H9 (cell line): Measurements from ENCODE around the gene SPTY2D1. TPM values are rescaled to one million over a fixed set of nuclear protein-coding genes. Genes with fewer than 3 reads are reported as not detected.
A peak's percentile ranks its signal among the peaks of the same experiment; 100 is the strongest.

Experiments used
- DNase-seq: peaks from one replicate; pipeline ENCODE4 v3.0.0-alpha.2; 2017
- H2AFZ ChIP-seq: one replicate; pipeline ENCODE4 v1.6.1; 2013; ENCODE audit warnings: mild to moderate bottlenecking, low read length, control low read depth, moderate library complexity
- H2AK5ac ChIP-seq: 2 replicates; pipeline ENCODE4 v1.6.1; 2013; ENCODE audit warnings: low read length, control low read depth, mixed read lengths; ENCODE audit not compliant: insufficient read length
- H2BK120ac ChIP-seq: one replicate; pipeline ENCODE4 v1.6.1; 2013; ENCODE audit warnings: low read depth, mild to moderate bottlenecking, low read length, control low read depth, inconsistent platforms; ENCODE audit not compliant: poor library complexity, severe bottlenecking
- H2BK12ac ChIP-seq: 2 replicates; pipeline ENCODE4 v1.6.1; 2013; ENCODE audit warnings: low read length, control low read depth, mixed read lengths, low read depth; ENCODE audit not compliant: insufficient read length
- H2BK15ac ChIP-seq: 2 replicates; pipeline ENCODE4 v1.6.1; 2013; ENCODE audit warnings: low read depth, low read length, control low read depth
- H2BK20ac ChIP-seq: one replicate; pipeline ENCODE4 v1.6.1; 2013; ENCODE audit warnings: low read depth, mild to moderate bottlenecking, low read length, control low read depth, inconsistent platforms; ENCODE audit not compliant: poor library complexity, severe bottlenecking
- H2BK5ac ChIP-seq: 2 replicates; pipeline ENCODE4 v1.6.1; 2013; ENCODE audit warnings: low read length, control low read depth, mixed read lengths; ENCODE audit not compliant: insufficient read length
- H3K14ac ChIP-seq: 2 replicates; pipeline ENCODE4 v1.6.1; 2013; ENCODE audit warnings: low read length, control low read depth; ENCODE audit not compliant: insufficient read depth
- H3K18ac ChIP-seq: 2 replicates; pipeline ENCODE4 v1.6.1; 2013; ENCODE audit warnings: low read depth, mild to moderate bottlenecking, mixed read lengths, low read length, control low read depth; ENCODE audit not compliant: insufficient read length
- H3K23ac ChIP-seq: 2 replicates; pipeline ENCODE4 v1.6.1; 2013; ENCODE audit warnings: low read length, control low read depth, mixed read lengths, low read depth; ENCODE audit not compliant: insufficient read length
- H3K23me2 ChIP-seq: 2 replicates; pipeline ENCODE4 v1.6.1; 2013; ENCODE audit warnings: low read depth, mild to moderate bottlenecking, mixed read lengths, low read length, control low read depth; ENCODE audit not compliant: insufficient read length, poor library complexity, severe bottlenecking
- H3K27ac ChIP-seq: 2 replicates; pipeline ENCODE4 v1.5.1; 2013; ENCODE audit warnings: low read length, control low read depth, mixed read lengths, low read depth; ENCODE audit not compliant: insufficient read length
- H3K27me3 ChIP-seq: 2 replicates; pipeline ENCODE4 v1.6.1; 2013; ENCODE audit warnings: low read length, control low read depth, inconsistent platforms; ENCODE audit not compliant: insufficient read depth
- H3K4ac ChIP-seq: 2 replicates; pipeline ENCODE4 v1.6.1; 2013; ENCODE audit warnings: low read depth, mild to moderate bottlenecking, control low read depth, inconsistent platforms, low read length, moderate library complexity
- H3K4me1 ChIP-seq: 2 replicates; pipeline ENCODE4 v1.6.1; 2013; ENCODE audit warnings: low read length, control low read depth, inconsistent platforms; ENCODE audit not compliant: insufficient read depth
- H3K4me2 ChIP-seq: 2 replicates; pipeline ENCODE4 v1.6.1; 2013; ENCODE audit warnings: low read length, control low read depth, mixed read lengths; ENCODE audit not compliant: insufficient read length, insufficient read depth
- H3K56ac ChIP-seq: 2 replicates; pipeline ENCODE4 v1.6.1; 2013; ENCODE audit warnings: low read depth, mild to moderate bottlenecking, mixed read lengths, low read length, control low read depth; ENCODE audit not compliant: insufficient read length
- H3K79me1 ChIP-seq: 2 replicates; pipeline ENCODE4 v1.6.1; 2013; ENCODE audit warnings: low read depth, mild to moderate bottlenecking, moderate library complexity, low read length, control low read depth, inconsistent platforms; ENCODE audit not compliant: insufficient read depth, poor library complexity, severe bottlenecking
- H3K79me2 ChIP-seq: 2 replicates; pipeline ENCODE4 v1.6.1; 2013; ENCODE audit warnings: low read length, control low read depth, inconsistent platforms; ENCODE audit not compliant: insufficient read depth
- H3K9ac ChIP-seq: 2 replicates; pipeline ENCODE4 v1.6.1; 2013; ENCODE audit warnings: low read length, control low read depth, mixed read lengths; ENCODE audit not compliant: insufficient read length; ENCODE audit errors: extremely low read depth
- H3K9me3 ChIP-seq: one replicate; pipeline ENCODE4 v1.6.1; 2013; ENCODE audit warnings: low read depth, low read length, inconsistent platforms; ENCODE audit not compliant: control insufficient read depth
- H3T11ph ChIP-seq: one replicate; pipeline ENCODE4 v1.6.1; 2013; ENCODE audit warnings: mild to moderate bottlenecking, low read length, control low read depth, inconsistent platforms
- H4K20me1 ChIP-seq: one replicate; pipeline ENCODE4 v1.6.1; 2013; ENCODE audit not compliant: control insufficient read depth, insufficient read length, insufficient read depth
- H4K5ac ChIP-seq: 2 replicates; pipeline ENCODE4 v1.6.1; 2013; ENCODE audit warnings: low read depth, mild to moderate bottlenecking, mixed read lengths, low read length, control low read depth; ENCODE audit not compliant: insufficient read length
- H4K8ac ChIP-seq: replicated peaks from 2 replicates; pipeline ENCODE4 v1.6.1; 2013; ENCODE audit warnings: low read length, control low read depth, mixed read lengths, low read depth; ENCODE audit not compliant: insufficient read length
- H4K91ac ChIP-seq: 2 replicates; pipeline ENCODE4 v1.6.1; 2013; ENCODE audit warnings: low read depth, mild to moderate bottlenecking, moderate library complexity, mixed read lengths, low read length, control low read depth; ENCODE audit not compliant: insufficient read length
- H3K27ac Mint-ChIP-seq, 3 experiments: 2 replicates in 2 of 3; 3 replicates in 1 of 3; pipeline ENCODE4 v1.8.0; 2020 to 2021; ENCODE audit warnings: mixed read lengths in 3 of 3, mild to moderate bottlenecking in 1 of 3, moderate library complexity in 1 of 3
- H3K27me3 Mint-ChIP-seq: 2 replicates; pipeline ENCODE4 v1.8.0; 2021; ENCODE audit warnings: low read depth, mild to moderate bottlenecking, moderate library complexity, mixed read lengths
- H3K36me3 Mint-ChIP-seq, 3 experiments: 2 replicates in 2 of 3; 3 replicates in 1 of 3; pipeline ENCODE4 v1.8.0; 2020 to 2021; ENCODE audit warnings: low read depth in 3 of 3, mixed read lengths in 3 of 3; ENCODE audit not compliant: insufficient read depth in 1 of 3
- H3K4me1 Mint-ChIP-seq, 2 experiments: 2 replicates each; pipeline ENCODE4 v1.8.0; 2020; ENCODE audit warnings: mixed read lengths in 2 of 2
- H3K4me3 Mint-ChIP-seq, 2 experiments: 2 replicates in 1 of 2; 3 replicates in 1 of 2; pipeline ENCODE4 v1.8.0; 2020 to 2021; ENCODE audit warnings: mild to moderate bottlenecking in 2 of 2, mixed read lengths in 2 of 2, moderate library complexity in 1 of 2
- H3K9me3 Mint-ChIP-seq, 2 experiments: 2 replicates in 1 of 2; 3 replicates in 1 of 2; pipeline ENCODE4 v1.8.0; 2020; ENCODE audit warnings: mild to moderate bottlenecking in 2 of 2, mixed read lengths in 2 of 2, moderate library complexity in 1 of 2
- WGBS: extraction: QIAGEN DNeasy Blood & Tissue Kit; methylation state at CpG from one replicate; pipeline ENCODE4 v1.1.7; 2013; ENCODE audit warnings: missing lambda C conversion rate, low lambda C conversion rate, mixed read lengths; ENCODE audit not compliant: insufficient read length; ENCODE audit errors: extremely low coverage; 5-methylcytosine and 5-hydroxymethylcytosine counted together
- total RNA-seq: library from RNA; stranded (reverse); gene quantifications from 2 replicates; pipeline ENCODE4 v1.2.1, GENCODE V29; 2021
- TF ChIP-seq, protein P1 (sequence below): fragments of 200-600 bp; sonication (generic); conservative IDR thresholded peaks from 3 replicates; pipeline ENCODE4 v1.8.0; 2021; ENCODE audit warnings: antibody characterized with exemption, mild to moderate bottlenecking

The SPTY2D1 gene
- total RNA-seq, 1 experiment from 2014 or later, result 15.9 TPM

DNA sequence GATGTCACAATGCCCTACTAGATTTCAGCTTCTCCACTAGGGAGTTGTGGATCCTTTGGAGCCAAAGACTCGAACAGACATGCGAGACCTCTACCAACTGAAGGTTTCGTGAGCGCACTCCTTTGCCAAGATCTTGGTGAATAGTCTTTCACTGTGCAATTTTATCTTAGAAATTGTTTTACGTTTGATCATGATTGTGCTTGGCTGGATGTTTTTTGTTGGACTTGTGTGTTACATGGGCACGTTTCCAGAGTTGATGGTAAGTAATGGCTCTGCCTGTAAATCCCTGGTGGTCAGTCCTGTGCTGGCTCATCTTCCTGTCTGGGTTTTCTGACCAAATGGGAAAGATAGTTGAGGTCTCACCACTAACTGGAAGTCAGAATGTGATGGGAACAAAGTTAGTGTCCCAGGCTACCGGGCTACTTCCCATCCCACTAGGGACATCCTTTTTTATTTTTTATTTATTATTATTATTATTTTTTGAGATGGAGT lies 34.4 kb downstream of the SPTY2D1 start, which contains the start of gene MISFA:
TSS of gene MISFA (plus strand) at position 51 of the 492 bp plus-strand sequence. CDS start at position 191, 140 bp downstream.
- H3K9me3 ChIP-seq, result no peaks in the 10 kb centered on the region
- H3K4me1 ChIP-seq, result no peaks in the 10 kb centered on the region
- H2BK12ac ChIP-seq, result no peak within 1 kb of the TSS
- Mint-ChIP-seq H3K4me1 (peaks cover 0 to 5% of the 10 kb centered on the region in 2 experiments; a peak in 2 of 4 replicates), H3K36me3 (peaks cover 9 to 24% (median 23%) of the 10 kb centered on the region in 3 experiments; a peak in 6 of 7 replicates), H3K9me3 (no peaks in the 10 kb centered on the region; a peak in 1 of 5 replicates), H3K27me3 (no peaks in the 10 kb centered on the region), H3K4me3 (no peak within 1 kb of the TSS), H3K27ac (peak within 1 kb of the TSS; percentile 17 to 32 (median 18); a peak in 2 of 7 replicates)
- no peak within 1 kb of the TSS for H3T11ph ChIP-seq
- TF ChIP-seq, protein P1, sequence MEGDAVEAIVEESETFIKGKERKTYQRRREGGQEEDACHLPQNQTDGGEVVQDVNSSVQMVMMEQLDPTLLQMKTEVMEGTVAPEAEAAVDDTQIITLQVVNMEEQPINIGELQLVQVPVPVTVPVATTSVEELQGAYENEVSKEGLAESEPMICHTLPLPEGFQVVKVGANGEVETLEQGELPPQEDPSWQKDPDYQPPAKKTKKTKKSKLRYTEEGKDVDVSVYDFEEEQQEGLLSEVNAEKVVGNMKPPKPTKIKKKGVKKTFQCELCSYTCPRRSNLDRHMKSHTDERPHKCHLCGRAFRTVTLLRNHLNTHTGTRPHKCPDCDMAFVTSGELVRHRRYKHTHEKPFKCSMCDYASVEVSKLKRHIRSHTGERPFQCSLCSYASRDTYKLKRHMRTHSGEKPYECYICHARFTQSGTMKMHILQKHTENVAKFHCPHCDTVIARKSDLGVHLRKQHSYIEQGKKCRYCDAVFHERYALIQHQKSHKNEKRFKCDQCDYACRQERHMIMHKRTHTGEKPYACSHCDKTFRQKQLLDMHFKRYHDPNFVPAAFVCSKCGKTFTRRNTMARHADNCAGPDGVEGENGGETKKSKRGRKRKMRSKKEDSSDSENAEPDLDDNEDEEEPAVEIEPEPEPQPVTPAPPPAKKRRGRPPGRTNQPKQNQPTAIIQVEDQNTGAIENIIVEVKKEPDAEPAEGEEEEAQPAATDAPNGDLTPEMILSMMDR, result no peak
- no peak within 1 kb of the TSS for H2AK5ac ChIP-seq
- H3K27ac ChIP-seq, result no peak within 1 kb of the TSS
- DNase-seq, result no peak
- no peak within 1 kb of the TSS for H3K9ac ChIP-seq
- no peaks in the 10 kb centered on the region for H4K20me1 ChIP-seq
- H2BK15ac ChIP-seq, result no peak within 1 kb of the TSS
- no peaks in the 10 kb centered on the region for H3K23me2 ChIP-seq
- H3K79me1 ChIP-seq, result peaks cover 5% of the 10 kb centered on the region
- H3K14ac ChIP-seq, result no peak within 1 kb of the TSS
- H2BK120ac ChIP-seq, result no peak within 1 kb of the TSS
- H4K91ac ChIP-seq, result no peak within 1 kb of the TSS
- no peaks in the 10 kb centered on the region for H3K79me2 ChIP-seq
- H3K56ac ChIP-seq, result no peak within 1 kb of the TSS
- no peak within 1 kb of the TSS for H2AFZ ChIP-seq
- H2BK20ac ChIP-seq, result no peak within 1 kb of the TSS
- no peak within 1 kb of the TSS for H3K4ac ChIP-seq
- H4K8ac ChIP-seq, result no peak within 1 kb of the TSS
- H3K18ac ChIP-seq, result no peak within 1 kb of the TSS
- no peaks in the 10 kb centered on the region for H3K27me3 ChIP-seq
- H3K23ac ChIP-seq, result no peak within 1 kb of the TSS
- no peak within 1 kb of the TSS for H3K4me2 ChIP-seq
- no peak within 1 kb of the TSS for H4K5ac ChIP-seq
- no CpG with 5 or more reads among the region's 7 CpGs for WGBS
- H2BK5ac ChIP-seq, result no peak within 1 kb of the TSS
